ENCODE results near the gene HMGA1. TPM values are rescaled to one million over a fixed set of nuclear protein-coding genes. Genes with fewer than 3 reads are reported as not detected.
"Not testable (repeated sequence)": the region's sequence is repeated elsewhere in the genome, so short reads cannot be mapped to it uniquely, and the experiment has no call there.

The HMGA1 gene
- total and polyA plus RNA-seq, 9 donors, result 27.8 to 99.6 (median 81.6) TPM

DNA sequence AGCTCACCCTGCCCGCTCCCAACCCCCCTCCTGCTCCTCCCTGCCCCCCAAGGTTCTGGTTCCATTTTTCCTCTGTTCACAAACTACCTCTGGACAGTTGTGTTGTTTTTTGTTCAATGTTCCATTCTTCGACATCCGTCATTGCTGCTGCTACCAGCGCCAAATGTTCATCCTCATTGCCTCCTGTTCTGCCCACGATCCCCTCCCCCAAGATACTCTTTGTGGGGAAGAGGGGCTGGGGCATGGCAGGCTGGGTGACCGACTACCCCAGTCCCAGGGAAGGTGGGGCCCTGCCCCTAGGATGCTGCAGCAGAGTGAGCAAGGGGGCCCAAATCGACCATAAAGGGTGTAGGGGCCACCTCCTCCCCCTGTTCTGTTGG is 9.1 kb downstream of the HMGA1 start:
- WGBS (ENCODE audit: insufficient coverage), result no CpG with 5 or more reads among the region's 7 CpGs
- H3K27me3 ChIP-seq (ENCODE audit: control insufficient read depth, insufficient read depth, low read length); H3K9me3 ChIP-seq (replicated peaks; ENCODE audit: control insufficient read depth, low read depth, low read length); H3K36me3 ChIP-seq (ENCODE audit: control insufficient read depth, insufficient read depth, low read length); DNase-seq; H3K27ac ChIP-seq (ENCODE audit: low read length); H3K4me3 ChIP-seq (ENCODE audit: low read length): not testable (repeated sequence)
- H3K4me1 ChIP-seq (ENCODE audit: control insufficient read depth, insufficient read depth, low read length), result peaks cover 25% of the 10 kb centered on the region

DNA sequence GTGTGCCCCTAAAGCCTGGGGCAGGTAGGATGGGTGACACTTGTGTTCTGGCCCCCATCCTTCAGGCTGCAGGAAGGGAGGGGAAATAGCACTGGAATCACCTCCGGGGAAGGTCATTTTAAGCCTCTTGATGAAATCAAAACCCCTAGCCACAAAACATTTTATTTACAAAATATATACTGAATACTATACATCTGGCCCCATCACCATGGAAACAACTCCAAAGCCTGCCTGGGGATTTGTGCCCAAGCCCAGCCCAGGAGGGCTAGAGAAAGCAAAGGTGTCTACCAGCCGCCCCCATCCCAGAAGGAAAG is 9.5 kb downstream of the HMGA1 start:
- H3K4me3 ChIP-seq (ENCODE audit: low read length), result no peak overlapping the region
- peaks cover 25% of the 10 kb centered on the region for H3K4me1 ChIP-seq (ENCODE audit: control insufficient read depth, insufficient read depth, low read length)
- no peaks in the 10 kb centered on the region for H3K27me3 ChIP-seq (ENCODE audit: control insufficient read depth, insufficient read depth, low read length)
- H3K27ac ChIP-seq (ENCODE audit: low read length), result no peak overlapping the region
- H3K36me3 ChIP-seq (ENCODE audit: control insufficient read depth, insufficient read depth, low read length), result peaks cover 4% of the 10 kb centered on the region
- DNase-seq, result no peak
- H3K9me3 ChIP-seq (replicated peaks; ENCODE audit: control insufficient read depth, low read depth, low read length), result no peaks in the 10 kb centered on the region
- 50% methylated on average over 1 of the region's 2 CpGs for WGBS (ENCODE audit: insufficient coverage)

DNA sequence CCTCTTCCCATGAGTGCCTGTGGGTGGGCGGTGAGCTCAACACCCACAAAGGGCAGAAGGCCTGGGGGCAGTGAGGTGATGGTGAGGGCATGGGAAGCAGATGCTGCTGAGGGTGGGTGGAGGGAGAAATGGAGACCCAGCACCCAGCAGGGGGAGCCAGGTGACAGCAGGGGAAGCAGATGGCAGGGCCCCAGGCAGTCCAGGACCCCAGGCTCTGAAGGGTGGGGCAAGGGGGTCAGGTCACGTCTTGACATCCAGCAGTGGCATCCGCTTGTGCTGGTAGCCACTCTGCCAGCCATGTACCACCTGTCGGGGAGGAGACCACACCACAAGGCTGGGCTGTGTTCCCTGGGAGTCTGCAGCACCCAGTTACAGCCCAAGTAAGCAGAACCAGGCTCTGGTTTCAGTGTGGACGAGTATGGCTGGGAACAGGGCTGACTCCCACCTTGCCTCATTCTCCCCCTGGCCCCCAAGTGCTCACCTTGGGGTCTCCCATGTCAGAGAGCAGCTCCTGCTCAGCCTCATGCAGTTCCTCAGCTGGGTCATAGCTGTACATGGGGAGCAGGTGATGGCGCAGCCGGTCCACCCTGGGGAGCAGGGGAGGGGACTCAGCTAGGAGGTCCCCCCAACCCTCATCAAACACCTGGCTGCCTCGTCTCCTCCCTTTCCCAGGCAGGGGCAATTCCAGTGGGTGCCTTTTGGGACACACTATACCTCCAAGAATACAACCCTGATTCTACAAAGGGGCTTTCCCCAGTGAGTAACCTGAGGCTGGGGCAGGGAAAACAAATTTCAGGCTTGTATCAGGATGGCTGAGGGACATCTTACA is 10.1 kb downstream of the HMGA1 start:
- WGBS (ENCODE audit: insufficient coverage), result 55% methylated on average over 5 of the region's 8 CpGs
- no peaks in the 10 kb centered on the region for H3K36me3 ChIP-seq (ENCODE audit: control insufficient read depth, insufficient read depth, low read length)
- H3K4me1 ChIP-seq (ENCODE audit: control insufficient read depth, insufficient read depth, low read length), result peaks cover 25% of the 10 kb centered on the region
- H3K27me3 ChIP-seq (ENCODE audit: control insufficient read depth, insufficient read depth, low read length), result no peaks in the 10 kb centered on the region
- peak; percentile 29 for DNase-seq
- no peak overlapping the region for H3K4me3 ChIP-seq (ENCODE audit: low read length)
- H3K27ac ChIP-seq (ENCODE audit: low read length), result no peak overlapping the region
- no peaks in the 10 kb centered on the region for H3K9me3 ChIP-seq (replicated peaks; ENCODE audit: control insufficient read depth, low read depth, low read length)

DNA sequence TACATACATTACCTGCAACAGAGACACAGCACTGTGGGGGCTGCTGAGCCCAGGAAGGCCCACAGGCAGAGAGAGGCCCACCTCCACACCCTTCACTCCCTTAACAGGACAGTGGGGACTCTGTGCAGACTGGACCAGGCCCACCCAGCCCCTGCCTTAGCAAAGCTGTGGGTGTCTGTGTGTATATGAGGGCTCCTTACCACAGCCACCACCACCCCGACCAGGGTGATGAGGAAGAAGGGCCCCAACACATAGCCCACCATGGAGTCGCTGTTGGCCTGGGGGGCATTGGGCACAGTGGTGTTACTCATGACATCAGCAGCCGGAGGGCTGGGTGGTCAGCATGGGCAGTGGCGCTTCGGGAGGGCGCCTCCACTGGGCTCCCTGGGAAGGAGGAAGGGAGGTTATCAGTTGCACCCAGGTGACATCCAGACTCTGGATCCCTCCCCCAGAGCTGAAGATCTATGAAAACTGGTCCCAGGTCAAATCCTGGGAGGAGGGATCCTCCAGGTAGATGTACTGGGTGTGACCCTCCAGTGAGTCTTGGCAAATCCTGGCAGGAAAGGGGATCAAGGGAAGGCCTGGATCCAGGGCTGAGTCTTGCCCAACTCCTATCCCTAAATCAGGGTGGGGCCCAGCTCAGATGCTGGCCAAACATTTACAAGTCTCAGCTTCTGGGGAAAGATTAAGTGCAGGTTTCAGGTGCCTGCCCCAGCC is 11.0 kb downstream of the HMGA1 start:
- WGBS (ENCODE audit: insufficient coverage), result 78% methylated on average over 5 of the region's 6 CpGs
- Histone ChIP-seq H3K27me3 (ENCODE audit: control insufficient read depth, insufficient read depth, low read length) (no peaks in the 10 kb centered on the region), H3K4me3 (ENCODE audit: low read length) (no peak overlapping the region), H3K27ac (ENCODE audit: low read length) (no peak overlapping the region), H3K4me1 (ENCODE audit: control insufficient read depth, insufficient read depth, low read length) (peaks cover 25% of the 10 kb centered on the region), H3K9me3 (replicated peaks; ENCODE audit: control insufficient read depth, low read depth, low read length) (no peaks in the 10 kb centered on the region), H3K36me3 (ENCODE audit: control insufficient read depth, insufficient read depth, low read length) (no peaks in the 10 kb centered on the region)
- DNase-seq, result no peak

DNA sequence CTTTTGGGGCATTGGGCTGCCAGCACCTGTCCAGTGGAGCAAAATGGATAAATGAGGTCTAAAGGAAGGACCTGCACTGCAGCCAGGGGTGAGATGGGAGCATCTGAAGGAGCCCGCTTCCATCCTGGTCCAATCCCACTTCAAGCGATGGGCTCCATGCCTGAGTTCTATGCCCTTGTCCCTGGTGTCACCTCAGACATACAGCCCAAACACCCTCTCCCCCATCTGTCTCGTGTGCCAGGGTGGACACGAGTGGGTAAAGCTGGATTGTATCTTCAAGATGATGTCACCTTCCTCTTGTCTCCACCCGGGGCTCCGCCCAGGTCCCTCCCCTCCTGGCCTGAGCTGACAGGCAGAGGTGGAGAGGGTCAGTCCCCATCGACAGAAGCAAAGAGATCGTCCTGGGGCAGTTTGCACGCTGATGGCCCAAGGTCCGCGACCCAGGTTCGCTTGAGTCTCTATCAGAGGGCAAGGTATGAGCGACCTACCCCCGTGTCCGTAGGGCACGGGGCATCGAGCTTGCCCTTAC is 11.6 kb downstream of the HMGA1 start:
- H3K27me3 ChIP-seq (ENCODE audit: control insufficient read depth, insufficient read depth, low read length), result no peaks in the 10 kb centered on the region
- WGBS (ENCODE audit: insufficient coverage), result under 1% methylated on average over 12 of the region's 17 CpGs
- H3K9me3 ChIP-seq (replicated peaks; ENCODE audit: control insufficient read depth, low read depth, low read length), result no peaks in the 10 kb centered on the region
- peaks cover 25% of the 10 kb centered on the region for H3K4me1 ChIP-seq (ENCODE audit: control insufficient read depth, insufficient read depth, low read length)
- peak; percentile 74 for DNase-seq
- peak overlapping the region; percentile 76 for H3K4me3 ChIP-seq (ENCODE audit: low read length)
- peak overlapping the region; percentile 76 for H3K27ac ChIP-seq (ENCODE audit: low read length)
- no peaks in the 10 kb centered on the region for H3K36me3 ChIP-seq (ENCODE audit: control insufficient read depth, insufficient read depth, low read length)

DNA sequence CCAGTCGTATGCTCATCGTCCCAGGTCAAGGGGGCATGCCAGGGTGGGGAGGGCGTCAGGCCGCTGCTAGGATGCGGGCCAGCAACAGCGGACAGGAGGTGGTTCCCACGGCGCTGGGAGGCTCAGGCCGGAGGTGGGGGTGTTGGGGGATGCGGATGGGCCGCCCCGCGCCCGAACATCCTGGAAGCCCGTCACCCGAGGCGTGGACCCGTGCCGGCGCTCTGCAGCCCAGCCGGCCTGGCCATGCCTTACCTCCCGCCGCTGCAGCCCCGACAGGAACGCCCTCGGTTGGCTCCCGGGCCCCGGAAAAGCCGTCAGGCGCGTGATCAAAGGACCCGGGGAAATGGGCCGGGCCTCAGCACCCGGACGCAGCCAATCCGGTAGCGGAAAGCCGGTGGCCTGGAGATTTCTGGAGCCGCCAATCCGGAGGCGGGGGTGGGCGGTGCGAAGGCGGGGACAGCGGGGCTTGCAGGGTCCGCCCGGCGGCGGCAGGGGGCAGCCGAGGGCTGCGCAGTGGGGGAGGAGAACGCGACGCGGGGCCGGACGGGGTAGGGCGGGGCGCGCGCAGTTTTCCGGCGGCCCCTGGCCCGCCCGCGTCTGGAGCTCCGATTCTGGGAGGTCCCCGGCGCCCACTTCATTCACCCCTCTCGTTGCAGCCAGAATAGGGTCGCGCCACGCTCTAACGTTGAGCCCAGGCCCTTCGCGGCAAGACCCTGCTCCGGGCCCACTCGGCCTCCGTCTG is 12.2 kb downstream of the HMGA1 start, which contains the start of gene SMIM29:
Gene SMIM29 (minus strand): TSS at position 280 of the 742 bp plus-strand sequence. CDS start 1,215 bp downstream, outside the sequence.
- peak; percentile 98 for DNase-seq
- peak within 1 kb of the TSS; percentile 91 for H3K27ac ChIP-seq (ENCODE audit: low read length)
- H3K36me3 ChIP-seq (ENCODE audit: control insufficient read depth, insufficient read depth, low read length), result no peaks in the 10 kb centered on the region
- no peaks in the 10 kb centered on the region for H3K9me3 ChIP-seq (replicated peaks; ENCODE audit: control insufficient read depth, low read depth, low read length)
- peak within 1 kb of the TSS; percentile 77 for H3K4me3 ChIP-seq (ENCODE audit: low read length)
- WGBS (ENCODE audit: insufficient coverage), result under 1% methylated on average over 75 of the region's 79 CpGs
- no peaks in the 10 kb centered on the region for H3K27me3 ChIP-seq (ENCODE audit: control insufficient read depth, insufficient read depth, low read length)
- H3K4me1 ChIP-seq (ENCODE audit: control insufficient read depth, insufficient read depth, low read length), result peaks cover 25% of the 10 kb centered on the region

DNA sequence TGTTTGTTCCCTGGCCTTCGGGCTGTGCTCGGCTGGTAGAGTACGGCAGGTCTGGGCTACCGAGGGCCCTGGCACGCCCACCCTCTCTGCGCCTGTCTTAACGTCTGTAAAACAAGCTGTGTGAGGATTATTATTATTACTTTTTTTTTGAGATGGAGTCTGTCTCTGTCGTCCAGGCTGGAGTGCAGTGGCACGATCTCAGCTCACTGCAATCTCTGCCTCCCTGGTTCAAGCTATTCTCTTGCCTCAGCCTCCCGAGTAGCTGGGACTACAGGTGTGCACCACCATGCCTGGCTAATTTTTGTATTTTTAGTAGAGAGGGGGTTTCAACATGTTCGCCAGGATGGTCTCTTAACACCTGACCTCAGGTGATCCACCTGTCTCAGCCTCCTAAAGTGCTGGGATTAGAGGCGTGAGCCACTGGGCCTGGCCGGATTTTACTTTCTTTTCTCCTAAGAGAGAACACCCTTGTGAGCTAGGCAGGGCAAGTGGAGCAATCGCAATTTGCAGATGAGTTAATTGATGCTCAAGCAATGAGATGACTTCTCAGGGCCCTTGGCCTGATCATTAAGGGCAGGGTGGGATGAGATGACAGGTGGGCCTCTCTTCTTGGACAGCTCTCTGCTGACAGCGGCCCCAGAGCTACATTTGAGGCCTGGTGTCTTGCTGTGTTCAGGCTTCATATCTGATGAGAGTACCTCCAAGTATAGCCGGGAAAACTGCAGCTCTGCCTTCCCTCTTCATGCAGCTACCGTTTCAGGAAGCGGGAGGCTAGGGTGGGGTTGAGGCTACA is 13.0 kb downstream of the HMGA1 start:
- Histone ChIP-seq H3K4me3 (ENCODE audit: low read length) (peak overlapping the region; percentile 77), H3K27me3 (ENCODE audit: control insufficient read depth, insufficient read depth, low read length) (no peaks in the 10 kb centered on the region), H3K4me1 (ENCODE audit: control insufficient read depth, insufficient read depth, low read length) (peaks cover 25% of the 10 kb centered on the region), H3K36me3 (ENCODE audit: control insufficient read depth, insufficient read depth, low read length) (no peaks in the 10 kb centered on the region), H3K9me3 (replicated peaks; ENCODE audit: control insufficient read depth, low read depth, low read length) (no peaks in the 10 kb centered on the region), H3K27ac (ENCODE audit: low read length) (peak overlapping the region; percentile 91)
- DNase-seq, result peak; percentile 56
- 50% methylated on average over 8 of the region's 18 CpGs for WGBS (ENCODE audit: insufficient coverage)

DNA sequence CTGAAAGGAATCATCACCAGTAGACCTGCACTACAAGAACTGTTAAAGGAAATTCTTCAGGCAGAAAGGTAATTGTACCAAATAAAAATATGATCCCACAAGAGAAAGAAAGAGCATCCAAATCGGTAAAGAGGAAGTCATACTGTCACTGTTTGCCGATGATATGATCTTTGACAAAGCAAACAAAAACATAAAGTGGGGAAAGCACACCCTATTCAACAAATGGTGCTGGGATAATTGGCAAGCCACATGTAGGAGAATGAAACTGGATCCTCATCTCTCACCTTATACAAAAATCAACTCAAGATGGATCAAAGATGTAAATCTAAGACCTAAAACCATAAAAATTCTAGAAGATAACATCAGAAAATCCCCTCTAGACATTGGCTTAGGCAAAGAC is 15.7 kb downstream of the HMGA1 start:
- no CpG with 5 or more reads among the region's 2 CpGs for WGBS (ENCODE audit: insufficient coverage)
- H3K4me1 ChIP-seq (ENCODE audit: control insufficient read depth, insufficient read depth, low read length), result peaks cover 18% of the 10 kb centered on the region
- H3K27ac ChIP-seq (ENCODE audit: low read length); H3K4me3 ChIP-seq (ENCODE audit: low read length); H3K9me3 ChIP-seq (replicated peaks; ENCODE audit: control insufficient read depth, low read depth, low read length); DNase-seq; H3K36me3 ChIP-seq (ENCODE audit: control insufficient read depth, insufficient read depth, low read length); H3K27me3 ChIP-seq (ENCODE audit: control insufficient read depth, insufficient read depth, low read length): not testable (repeated sequence)

DNA sequence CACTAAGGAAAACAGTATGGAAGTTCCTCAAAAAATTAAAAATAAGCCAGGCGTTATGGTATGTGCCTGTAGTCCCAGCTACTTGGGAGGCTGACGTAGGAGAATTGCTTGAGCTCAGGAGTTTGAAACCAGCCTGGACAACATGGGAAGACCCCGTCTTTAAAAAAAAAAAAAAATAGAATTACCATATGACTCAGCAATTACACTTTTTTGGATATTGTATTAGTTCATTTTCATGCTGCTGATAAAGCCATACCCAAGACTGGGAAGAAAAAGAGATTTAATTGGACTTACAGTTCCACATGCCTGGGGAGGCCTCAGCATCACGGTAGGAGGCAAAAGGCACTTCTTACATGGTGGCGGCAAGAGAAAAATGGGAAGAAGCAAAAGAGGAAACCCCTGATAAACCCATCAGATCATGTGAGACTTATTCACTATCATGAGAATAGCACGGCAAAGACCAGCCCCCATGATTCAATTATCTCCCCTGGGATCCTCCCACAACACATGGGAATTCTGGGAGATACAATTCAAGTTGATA is 22.9 kb downstream of the HMGA1 start:
- H3K36me3 ChIP-seq (ENCODE audit: control insufficient read depth, insufficient read depth, low read length), result no peaks in the 10 kb centered on the region
- H3K4me1 ChIP-seq (ENCODE audit: control insufficient read depth, insufficient read depth, low read length), result no peaks in the 10 kb centered on the region
- H3K27me3 ChIP-seq (ENCODE audit: control insufficient read depth, insufficient read depth, low read length), result no peaks in the 10 kb centered on the region
- no CpG with 5 or more reads among the region's 6 CpGs for WGBS (ENCODE audit: insufficient coverage)
- DNase-seq, result no peak
- H3K9me3 ChIP-seq (replicated peaks; ENCODE audit: control insufficient read depth, low read depth, low read length), result peaks cover 6% of the 10 kb centered on the region
- no peak overlapping the region for H3K27ac ChIP-seq (ENCODE audit: low read length)
- no peak overlapping the region for H3K4me3 ChIP-seq (ENCODE audit: low read length)

All from muscle of leg (tissue), 11 donors.